ENCODE measurements around the gene ABHD12.

ABHD12 gene

DNA sequence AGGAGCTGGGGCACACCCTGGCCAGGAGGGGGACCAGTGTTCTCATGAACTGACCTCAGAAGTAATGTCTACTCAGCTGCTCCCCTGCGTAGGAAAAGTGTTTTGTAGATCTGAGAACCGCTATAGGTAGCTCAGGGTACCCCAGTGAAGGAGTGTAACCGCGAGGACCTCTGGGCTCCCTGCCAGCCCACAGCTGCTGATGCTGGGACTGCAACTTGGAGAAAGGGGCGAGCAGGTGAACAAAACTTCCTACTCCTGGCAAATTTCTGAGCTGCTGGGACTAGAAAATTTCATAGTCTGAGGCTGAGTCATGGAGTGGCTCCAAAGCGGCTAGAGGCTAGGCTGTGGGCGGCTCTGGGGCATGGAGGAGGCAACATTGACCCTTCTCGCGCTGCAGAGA, 90.8 kb downstream of the ABHD12 start:
- Histone ChIP-seq H3K9me3 (ENCODE audit: control insufficient read depth in 1 of 2, low read length in 2 of 2) (no peaks in the 10 kb centered on the region), H3K27me3 (ENCODE audit: low read depth, low read length) (no peaks in the 10 kb centered on the region), H3K4me3 (ENCODE audit: low read depth in 1 of 2, low read length in 2 of 2) (no peak overlapping the region), H3K27ac (ENCODE audit: low read length) (no peak overlapping the region), H3K4me1 (ENCODE audit: control insufficient read depth in 1 of 2, insufficient read depth in 2 of 2, low read length in 2 of 2) (peaks cover 0 to 20% of the 10 kb centered on the region in 2 donors), H3K36me3 (ENCODE audit: control insufficient read depth in 1 of 2, insufficient read depth in 2 of 2, low read length in 2 of 2) (peaks cover 3 to 43% of the 10 kb centered on the region in 2 donors)

DNA sequence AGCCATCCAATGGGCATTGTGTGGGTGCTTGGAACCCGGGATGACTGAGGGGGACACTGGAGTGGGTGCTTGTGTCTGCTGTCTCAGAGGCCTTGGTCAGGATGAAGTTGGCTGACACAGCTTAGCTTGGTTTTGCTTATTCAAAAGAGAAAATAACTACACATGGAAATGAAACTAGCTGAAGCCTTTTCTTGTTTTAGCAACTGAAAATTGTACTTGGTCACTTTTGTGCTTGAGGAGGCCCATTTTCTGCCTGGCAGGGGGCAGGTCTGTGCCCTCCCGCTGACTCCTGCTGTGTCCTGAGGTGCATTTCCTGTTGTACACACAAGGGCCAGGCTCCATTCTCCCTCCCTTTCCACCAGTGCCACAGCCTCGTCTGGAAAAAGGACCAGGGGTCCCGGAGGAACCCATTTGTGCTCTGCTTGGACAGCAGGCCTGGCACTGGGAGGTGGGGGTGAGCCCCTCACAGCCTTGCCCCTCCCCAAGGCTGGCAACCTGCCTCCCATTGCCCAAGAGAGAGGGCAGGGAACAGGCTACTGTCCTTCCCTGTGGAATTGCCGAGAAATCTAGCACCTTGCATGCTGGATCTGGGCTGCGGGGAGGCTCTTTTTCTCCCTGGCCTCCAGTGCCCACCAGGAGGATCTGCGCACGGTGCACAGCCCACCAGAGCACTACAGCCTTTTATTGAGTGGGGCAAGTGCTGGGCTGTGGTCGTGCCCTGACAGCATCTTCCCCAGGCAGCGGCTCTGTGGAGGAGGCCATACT, 93.3 kb downstream of the ABHD12 start:
- no peaks in the 10 kb centered on the region for H3K27me3 ChIP-seq (ENCODE audit: low read depth, low read length)
- no peak overlapping the region for H3K4me3 ChIP-seq (ENCODE audit: low read depth in 1 of 2, low read length in 2 of 2)
- peaks cover 0 to 21% of the 10 kb centered on the region in 2 donors for H3K4me1 ChIP-seq (ENCODE audit: control insufficient read depth in 1 of 2, insufficient read depth in 2 of 2, low read length in 2 of 2)
- peak overlapping the region; percentile 54 for H3K27ac ChIP-seq (ENCODE audit: low read length)
- no peaks in the 10 kb centered on the region for H3K9me3 ChIP-seq (ENCODE audit: control insufficient read depth in 1 of 2, low read length in 2 of 2)
- H3K36me3 ChIP-seq (ENCODE audit: control insufficient read depth in 1 of 2, insufficient read depth in 2 of 2, low read length in 2 of 2): peaks cover 3 to 35% of the 10 kb centered on the region in 2 donors

DNA sequence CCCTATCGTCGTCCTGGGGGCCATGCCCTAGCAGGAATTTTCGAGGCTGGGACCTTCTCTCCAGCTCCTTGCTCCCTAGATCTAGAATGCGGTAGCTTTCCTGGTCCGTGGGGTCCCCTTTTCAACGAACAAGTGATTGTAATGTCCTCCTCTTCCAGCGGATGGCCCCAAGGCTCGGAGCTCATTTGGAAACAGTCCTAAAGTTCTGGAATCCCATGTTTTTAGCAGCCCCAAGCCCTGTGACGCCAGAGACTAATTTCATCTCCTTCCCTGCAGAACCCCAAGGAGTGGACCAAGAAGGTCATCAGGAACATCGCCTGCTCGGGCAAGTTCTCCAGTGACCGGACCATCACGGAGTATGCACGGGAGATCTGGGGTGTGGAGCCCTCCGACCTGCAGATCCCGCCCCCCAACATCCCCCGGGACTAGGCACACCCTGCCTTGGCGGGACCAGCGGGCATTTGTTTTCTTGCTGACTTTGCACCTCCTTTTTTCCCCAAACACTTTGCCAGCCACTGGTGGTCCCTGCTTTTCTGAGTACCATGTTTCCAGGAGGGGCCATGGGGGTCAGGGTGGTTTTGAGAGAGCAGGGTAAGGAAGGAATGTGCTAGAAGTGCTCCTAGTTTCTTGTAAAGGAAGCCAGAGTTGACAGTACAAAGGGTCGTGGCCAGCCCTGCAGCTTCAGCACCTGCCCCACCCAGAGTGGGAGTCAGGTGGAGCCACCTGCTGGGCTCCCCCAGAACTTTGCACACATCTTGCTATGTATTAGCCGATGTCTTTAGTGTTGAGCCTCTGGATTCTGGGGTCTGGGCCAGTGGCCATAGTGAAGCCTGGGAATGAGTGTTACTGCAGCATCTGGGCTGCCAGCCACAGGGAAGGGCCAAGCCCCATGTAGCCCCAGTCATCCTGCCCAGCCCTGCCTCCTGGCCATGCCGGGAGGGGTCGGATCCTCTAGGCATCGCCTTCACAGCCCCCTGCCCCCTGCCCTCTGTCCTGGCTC, 94.2 kb downstream of the ABHD12 start:
- H3K27me3 ChIP-seq (ENCODE audit: low read depth, low read length): no peaks in the 10 kb centered on the region
- no peak overlapping the region for H3K27ac ChIP-seq (ENCODE audit: low read length)
- peaks cover 3 to 35% of the 10 kb centered on the region in 2 donors for H3K36me3 ChIP-seq (ENCODE audit: control insufficient read depth in 1 of 2, insufficient read depth in 2 of 2, low read length in 2 of 2)
- H3K9me3 ChIP-seq (ENCODE audit: control insufficient read depth in 1 of 2, low read length in 2 of 2): no peaks in the 10 kb centered on the region
- peaks cover 0 to 21% of the 10 kb centered on the region in 2 donors for H3K4me1 ChIP-seq (ENCODE audit: control insufficient read depth in 1 of 2, insufficient read depth in 2 of 2, low read length in 2 of 2)
- no peak overlapping the region for H3K4me3 ChIP-seq (ENCODE audit: low read depth in 1 of 2, low read length in 2 of 2)

DNA sequence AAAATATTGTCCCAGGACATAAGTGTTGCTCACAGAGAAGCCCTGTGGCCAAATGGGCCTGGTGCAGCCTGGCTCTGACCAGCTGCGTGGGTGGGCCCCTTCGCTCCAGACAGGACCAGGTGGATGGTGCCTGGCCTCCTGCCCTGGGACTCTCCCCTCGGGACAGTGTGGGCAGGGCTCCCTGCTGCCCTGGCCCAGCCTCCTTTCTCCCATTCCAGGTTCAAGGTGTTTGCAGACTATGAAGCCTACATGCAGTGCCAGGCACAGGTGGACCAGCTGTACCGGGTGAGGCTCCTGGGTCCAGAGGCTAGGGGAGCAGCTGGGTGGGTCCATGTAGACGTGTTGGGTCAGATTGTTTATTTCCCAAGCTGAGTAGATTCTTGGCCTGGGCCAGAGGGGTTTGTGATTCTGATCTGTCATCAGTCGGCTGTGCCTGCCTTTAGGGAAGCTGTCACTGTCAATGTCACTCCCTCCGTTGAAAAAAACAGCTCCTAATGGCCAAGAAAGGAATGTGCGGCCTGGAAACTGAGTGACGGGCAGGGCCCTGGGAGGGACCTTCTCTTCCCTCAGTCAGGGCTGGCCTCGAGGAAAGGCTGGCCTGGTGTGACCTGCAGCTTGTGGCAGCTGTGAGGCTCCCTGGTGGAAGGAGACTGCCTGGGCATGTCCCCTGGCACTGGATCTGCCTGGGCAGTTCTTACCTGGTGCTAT, 95.1 kb downstream of the ABHD12 start:
- peaks cover 0 to 21% of the 10 kb centered on the region in 2 donors for H3K4me1 ChIP-seq (ENCODE audit: control insufficient read depth in 1 of 2, insufficient read depth in 2 of 2, low read length in 2 of 2)
- no peaks in the 10 kb centered on the region for H3K27me3 ChIP-seq (ENCODE audit: low read depth, low read length)
- peaks cover 3 to 44% of the 10 kb centered on the region in 2 donors for H3K36me3 ChIP-seq (ENCODE audit: control insufficient read depth in 1 of 2, insufficient read depth in 2 of 2, low read length in 2 of 2)
- no peak overlapping the region for H3K27ac ChIP-seq (ENCODE audit: low read length)
- H3K4me3 ChIP-seq (ENCODE audit: low read depth in 1 of 2, low read length in 2 of 2): no peak overlapping the region
- H3K9me3 ChIP-seq (ENCODE audit: control insufficient read depth in 1 of 2, low read length in 2 of 2): no peaks in the 10 kb centered on the region

DNA sequence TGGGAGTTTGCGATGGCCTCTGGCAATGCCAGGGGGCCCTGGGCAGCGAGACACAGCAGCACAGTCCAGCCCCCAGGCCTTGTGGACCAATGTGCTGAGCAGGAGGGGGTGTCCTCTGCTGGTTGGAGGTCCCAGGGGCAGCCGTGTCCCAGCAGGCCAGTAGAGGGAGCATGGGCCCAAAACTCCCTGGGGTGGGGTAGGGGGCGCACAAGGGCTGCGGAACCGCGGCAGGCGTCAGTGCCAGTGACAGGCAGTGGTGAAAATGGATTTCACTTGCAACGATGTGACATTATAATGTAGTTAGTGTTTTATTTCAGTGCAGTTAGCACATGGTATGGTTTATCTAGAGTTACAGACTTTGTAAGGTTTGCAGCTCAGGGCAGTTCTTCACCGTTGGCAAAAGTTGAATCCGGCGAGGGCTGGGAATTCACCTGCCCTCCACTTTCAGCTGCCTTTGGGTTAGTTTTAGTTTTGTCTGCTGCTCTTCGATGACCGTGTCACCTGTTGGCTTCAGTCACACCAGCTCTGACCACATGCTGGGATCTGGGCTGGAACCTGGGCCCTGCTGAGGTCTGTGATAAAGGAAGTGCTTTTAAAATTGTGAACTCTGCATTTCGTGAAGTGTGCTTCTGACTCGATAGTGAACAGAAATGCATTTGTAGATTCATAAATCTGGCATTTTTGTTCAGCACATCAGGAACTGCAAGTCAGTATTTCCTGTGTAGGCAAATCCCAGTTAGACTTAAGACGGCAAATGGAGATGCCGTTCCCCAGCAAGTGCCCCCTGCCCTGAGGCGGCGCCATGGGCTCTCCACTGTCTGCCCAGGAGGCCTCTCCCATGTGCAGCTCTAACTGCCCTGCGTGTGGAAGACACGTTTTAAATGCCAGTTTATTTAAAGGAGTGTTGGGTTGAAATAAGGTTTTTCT, 95.9 kb downstream of the ABHD12 start:
- Histone ChIP-seq H3K9me3 (ENCODE audit: control insufficient read depth in 1 of 2, low read length in 2 of 2) (no peaks in the 10 kb centered on the region), H3K4me3 (ENCODE audit: low read depth in 1 of 2, low read length in 2 of 2) (no peak overlapping the region), H3K27ac (ENCODE audit: low read length) (no peak overlapping the region), H3K27me3 (ENCODE audit: low read depth, low read length) (no peaks in the 10 kb centered on the region), H3K4me1 (ENCODE audit: control insufficient read depth in 1 of 2, insufficient read depth in 2 of 2, low read length in 2 of 2) (peaks cover 0 to 21% of the 10 kb centered on the region in 2 donors), H3K36me3 (ENCODE audit: control insufficient read depth in 1 of 2, insufficient read depth in 2 of 2, low read length in 2 of 2) (peaks cover 4 to 52% of the 10 kb centered on the region in 2 donors)

DNA sequence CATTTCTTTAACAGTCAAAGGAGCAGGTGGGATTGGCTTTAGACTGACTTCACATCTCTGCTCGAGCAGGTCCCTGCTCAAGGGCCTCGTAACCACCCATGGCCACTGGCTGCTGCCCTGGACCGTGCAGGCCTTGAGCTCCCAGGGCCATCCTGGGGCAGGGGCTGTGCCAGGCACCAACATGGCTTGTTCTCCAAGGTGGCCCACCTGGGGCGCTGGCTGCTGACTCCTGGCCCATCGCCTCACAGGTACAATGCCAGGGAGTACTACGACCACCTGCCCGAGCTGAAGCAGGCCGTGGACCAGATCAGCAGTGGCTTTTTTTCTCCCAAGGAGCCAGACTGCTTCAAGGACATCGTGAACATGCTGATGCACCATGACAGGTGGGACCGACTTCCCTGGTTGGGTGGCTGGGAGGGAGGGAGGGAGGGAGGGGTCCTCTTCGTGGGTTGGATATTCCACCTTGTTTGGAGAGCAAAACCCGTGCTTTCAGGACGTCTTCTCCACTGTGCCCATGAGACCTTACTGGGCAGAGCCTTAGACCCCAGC, 96.7 kb downstream of the ABHD12 start:
- Histone ChIP-seq H3K27ac (ENCODE audit: low read length) (no peak overlapping the region), H3K36me3 (ENCODE audit: control insufficient read depth in 1 of 2, insufficient read depth in 2 of 2, low read length in 2 of 2) (peaks cover 7 to 57% of the 10 kb centered on the region in 2 donors), H3K4me3 (ENCODE audit: low read depth in 1 of 2, low read length in 2 of 2) (no peak overlapping the region), H3K27me3 (ENCODE audit: low read depth, low read length) (no peaks in the 10 kb centered on the region), H3K9me3 (ENCODE audit: control insufficient read depth in 1 of 2, low read length in 2 of 2) (no peaks in the 10 kb centered on the region), H3K4me1 (ENCODE audit: control insufficient read depth in 1 of 2, insufficient read depth in 2 of 2, low read length in 2 of 2) (peaks cover 0 to 21% of the 10 kb centered on the region in 2 donors)

DNA sequence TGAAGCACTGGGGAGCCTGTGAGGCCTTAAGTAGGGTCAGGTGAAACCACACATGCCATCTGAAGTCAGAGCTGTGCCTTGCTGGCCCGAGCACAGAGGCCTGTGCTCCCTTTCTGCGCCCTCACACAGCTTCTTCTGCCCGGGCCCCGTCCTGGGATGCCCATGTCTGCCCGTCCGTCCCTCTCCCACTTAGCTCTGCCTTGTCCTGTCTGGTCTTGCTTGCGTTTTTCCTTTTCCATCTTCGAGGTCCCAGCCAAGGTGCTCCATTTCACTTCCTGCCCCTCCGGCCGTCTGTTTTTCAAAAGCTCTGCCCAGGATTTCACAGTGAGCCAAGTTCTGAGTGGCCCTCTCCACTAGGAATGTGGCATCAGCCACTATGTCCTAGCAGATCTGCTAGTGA, 97.1 kb downstream of the ABHD12 start:
- H3K4me1 ChIP-seq (ENCODE audit: control insufficient read depth in 1 of 2, insufficient read depth in 2 of 2, low read length in 2 of 2): peaks cover 0 to 21% of the 10 kb centered on the region in 2 donors
- H3K27me3 ChIP-seq (ENCODE audit: low read depth, low read length): no peaks in the 10 kb centered on the region
- H3K4me3 ChIP-seq (ENCODE audit: low read depth in 1 of 2, low read length in 2 of 2): no peak overlapping the region
- H3K9me3 ChIP-seq (ENCODE audit: control insufficient read depth in 1 of 2, low read length in 2 of 2): no peaks in the 10 kb centered on the region
- peaks cover 12 to 57% of the 10 kb centered on the region in 2 donors for H3K36me3 ChIP-seq (ENCODE audit: control insufficient read depth in 1 of 2, insufficient read depth in 2 of 2, low read length in 2 of 2)
- H3K27ac ChIP-seq (ENCODE audit: low read length): no peak overlapping the region

DNA sequence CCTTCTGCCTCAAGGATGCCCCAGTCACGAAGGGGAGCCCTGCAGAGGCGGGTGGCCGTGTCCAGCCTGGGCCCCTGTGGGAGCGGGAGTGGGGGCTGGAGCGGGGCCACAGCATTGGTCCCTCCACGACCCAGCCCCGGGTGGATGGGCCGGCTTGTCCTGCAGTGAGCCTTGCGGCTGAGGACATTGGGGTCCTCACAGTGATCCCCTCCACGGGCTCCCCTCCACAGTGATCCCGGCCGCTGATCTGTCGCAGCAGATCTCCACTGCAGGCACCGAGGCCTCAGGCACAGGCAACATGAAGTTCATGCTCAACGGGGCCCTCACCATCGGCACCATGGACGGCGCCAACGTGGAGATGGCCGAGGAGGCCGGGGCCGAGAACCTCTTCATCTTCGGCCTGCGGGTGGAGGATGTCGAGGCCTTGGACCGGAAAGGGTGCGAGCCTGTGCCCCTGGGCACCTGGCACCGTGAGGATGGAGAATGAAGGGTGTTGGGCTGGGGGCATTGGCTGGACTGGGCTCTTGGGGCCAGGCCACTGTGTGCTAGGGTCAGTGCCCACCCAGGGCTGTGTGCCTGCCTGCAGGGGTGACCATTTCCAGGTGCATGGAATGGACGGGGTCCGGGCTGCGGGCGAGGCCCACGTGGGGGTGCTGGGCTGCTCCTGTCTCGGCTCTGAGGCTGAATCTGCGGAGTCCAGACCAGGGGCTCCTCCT, 98.3 kb downstream of the ABHD12 start:
- Histone ChIP-seq H3K27me3 (ENCODE audit: low read depth, low read length) (no peaks in the 10 kb centered on the region), H3K27ac (ENCODE audit: low read length) (no peak overlapping the region), H3K36me3 (ENCODE audit: control insufficient read depth in 1 of 2, insufficient read depth in 2 of 2, low read length in 2 of 2) (peaks cover 13 to 67% of the 10 kb centered on the region in 2 donors)

DNA sequence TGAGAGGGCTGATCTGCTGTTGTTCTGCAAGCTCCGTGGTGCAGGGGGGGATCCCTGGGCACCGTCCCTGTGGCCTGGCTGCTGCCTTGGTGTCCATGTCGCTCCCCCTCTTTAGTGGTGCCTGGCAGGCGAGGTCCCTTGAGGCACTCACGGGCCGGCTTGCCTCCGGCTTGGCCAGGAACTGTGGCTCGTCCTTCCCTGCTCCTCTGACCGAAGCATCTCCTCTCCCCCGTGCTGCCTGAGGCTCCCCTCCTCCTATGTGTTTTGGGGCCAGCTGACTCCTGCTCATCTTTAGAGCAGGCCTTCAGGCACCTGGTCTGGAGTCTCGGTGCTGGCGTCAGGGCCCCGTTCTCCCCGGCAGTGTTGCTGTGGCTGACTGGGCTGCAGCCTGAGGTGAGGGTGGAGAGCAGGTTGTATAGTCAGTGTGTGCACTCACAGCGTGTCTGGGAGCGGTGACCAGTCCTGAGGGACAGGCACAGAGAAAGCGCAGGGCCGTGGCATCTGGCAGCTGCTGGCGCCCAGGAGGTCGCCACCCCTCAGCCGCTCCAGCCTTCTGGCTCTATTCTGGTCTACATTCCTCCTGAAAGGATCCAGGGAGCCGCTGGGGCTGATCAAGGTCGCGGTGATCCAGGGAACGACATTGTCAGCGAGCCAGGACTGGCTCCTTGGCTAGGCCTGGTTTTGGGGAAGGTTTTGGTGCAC, 99.1 kb downstream of the ABHD12 start:
- Histone ChIP-seq H3K4me1 (ENCODE audit: control insufficient read depth in 1 of 2, insufficient read depth in 2 of 2, low read length in 2 of 2) (peaks cover 0 to 19% of the 10 kb centered on the region in 2 donors), H3K27ac (ENCODE audit: low read length) (no peak overlapping the region), H3K27me3 (ENCODE audit: low read depth, low read length) (no peaks in the 10 kb centered on the region), H3K36me3 (ENCODE audit: control insufficient read depth in 1 of 2, insufficient read depth in 2 of 2, low read length in 2 of 2) (peaks cover 11 to 70% of the 10 kb centered on the region in 2 donors), H3K9me3 (ENCODE audit: control insufficient read depth in 1 of 2, low read length in 2 of 2) (no peaks in the 10 kb centered on the region), H3K4me3 (ENCODE audit: low read depth in 1 of 2, low read length in 2 of 2) (no peak overlapping the region)

More for the DNA sequence above, 98.3 kb downstream of the ABHD12 start:
- H3K4me3 ChIP-seq (ENCODE audit: low read depth in 1 of 2, low read length in 2 of 2): no peak overlapping the region
- H3K4me1 ChIP-seq (ENCODE audit: control insufficient read depth in 1 of 2, insufficient read depth in 2 of 2, low read length in 2 of 2): peaks cover 0 to 21% of the 10 kb centered on the region in 2 donors
- no peaks in the 10 kb centered on the region for H3K9me3 ChIP-seq (ENCODE audit: control insufficient read depth in 1 of 2, low read length in 2 of 2)
